Stimulated activated naive CD8-positive, alpha-beta T cell treated with anti-CD3 and anti-CD28 coated beads, Interleukin-15, Interleukin-2, amounts not matched to agents 100 ng/mL and 50 ng/mL, for 24 hours (primary cell): Measurements from ENCODE around the gene PITX1.

Experiments used
- H3K27ac Mint-ChIP-seq: one replicate; pipeline ENCODE4 v1.8.0; 2021; ENCODE audit warnings: mild to moderate bottlenecking, mixed read lengths
- H3K27me3 Mint-ChIP-seq: one replicate; pipeline ENCODE4 v1.8.0; 2021; ENCODE audit warnings: mixed read lengths
- H3K36me3 Mint-ChIP-seq: one replicate; pipeline ENCODE4 v1.8.0; 2021; ENCODE audit warnings: low read depth, mixed read lengths
- H3K4me1 Mint-ChIP-seq: one replicate; pipeline ENCODE4 v1.8.0; 2021; ENCODE audit warnings: low read depth, mixed read lengths
- H3K4me3 Mint-ChIP-seq: one replicate; pipeline ENCODE4 v1.8.0; 2021; ENCODE audit warnings: mild to moderate bottlenecking, mixed read lengths
- H3K9me3 Mint-ChIP-seq: one replicate; pipeline ENCODE4 v1.8.0; 2021; ENCODE audit warnings: mixed read lengths

PITX1 gene

GRCh38 chr5:135053989-135054388, 20.0 kb upstream of the PITX1 start:
- peaks cover 6% of the 10 kb centered on the region for H3K4me1 Mint-ChIP-seq
- H3K27me3 Mint-ChIP-seq, result peaks cover 51% of the 10 kb centered on the region
- no peak overlapping the region for H3K27ac Mint-ChIP-seq
- H3K36me3 Mint-ChIP-seq, result no peaks in the 10 kb centered on the region
- no peak overlapping the region for H3K4me3 Mint-ChIP-seq
- H3K9me3 Mint-ChIP-seq, result no peaks in the 10 kb centered on the region

GRCh38 chr5:135053278-135053677, 19.2 kb upstream of the PITX1 start:
- H3K9me3 Mint-ChIP-seq, result no peaks in the 10 kb centered on the region
- H3K27me3 Mint-ChIP-seq, result peaks cover 51% of the 10 kb centered on the region
- no peak overlapping the region for H3K4me3 Mint-ChIP-seq
- no peaks in the 10 kb centered on the region for H3K36me3 Mint-ChIP-seq
- no peak overlapping the region for H3K27ac Mint-ChIP-seq
- H3K4me1 Mint-ChIP-seq, result peaks cover 6% of the 10 kb centered on the region

- Mint-ChIP-seq H3K4me1 (peaks cover 6% of the 10 kb centered on the region), H3K4me3 (no peak overlapping the region), H3K27ac (no peak overlapping the region)
These were observed 18.6 kb upstream of the PITX1 start for GRCh38 chr5:135052511-135053145.

GRCh38 chr5:135051872-135052271, 17.8 kb upstream of the PITX1 start:
- no peak overlapping the region for H3K4me3 Mint-ChIP-seq
- H3K36me3 Mint-ChIP-seq, result no peaks in the 10 kb centered on the region
- H3K9me3 Mint-ChIP-seq, result no peaks in the 10 kb centered on the region
- peaks cover 6% of the 10 kb centered on the region for H3K4me1 Mint-ChIP-seq
- peaks cover 56% of the 10 kb centered on the region for H3K27me3 Mint-ChIP-seq
- H3K27ac Mint-ChIP-seq, result no peak overlapping the region

More at GRCh38 chr5:135052511-135053145, 18.6 kb upstream of the PITX1 start:
- no peaks in the 10 kb centered on the region for H3K9me3 Mint-ChIP-seq
- H3K27me3 Mint-ChIP-seq, result peaks cover 56% of the 10 kb centered on the region
- no peaks in the 10 kb centered on the region for H3K36me3 Mint-ChIP-seq

GRCh38 chr5:135051399-135051798, 17.4 kb upstream of the PITX1 start:
- Mint-ChIP-seq H3K4me3 (no peak overlapping the region), H3K4me1 (peaks cover 6% of the 10 kb centered on the region), H3K27me3 (peaks cover 51% of the 10 kb centered on the region), H3K9me3 (no peaks in the 10 kb centered on the region), H3K27ac (no peak overlapping the region), H3K36me3 (no peaks in the 10 kb centered on the region)

- Mint-ChIP-seq H3K27ac (no peak overlapping the region), H3K9me3 (no peaks in the 10 kb centered on the region), H3K27me3 (peaks cover 49% of the 10 kb centered on the region), H3K4me1 (peaks cover 6% of the 10 kb centered on the region), H3K36me3 (no peaks in the 10 kb centered on the region), H3K4me3 (no peak overlapping the region)
These were observed 16.3 kb upstream of the PITX1 start for GRCh38 chr5:135050244-135050767.

- no peak overlapping the region for H3K27ac Mint-ChIP-seq
- peaks cover 54% of the 10 kb centered on the region for H3K27me3 Mint-ChIP-seq
- no peaks in the 10 kb centered on the region for H3K9me3 Mint-ChIP-seq
- no peak overlapping the region for H3K4me3 Mint-ChIP-seq
- no peaks in the 10 kb centered on the region for H3K36me3 Mint-ChIP-seq
- peaks cover 6% of the 10 kb centered on the region for H3K4me1 Mint-ChIP-seq
These were observed 14.9 kb upstream of the PITX1 start for GRCh38 chr5:135048930-135049329.

- Mint-ChIP-seq H3K27ac (no peak overlapping the region), H3K4me1 (peaks cover 6% of the 10 kb centered on the region), H3K27me3 (peaks cover 55% of the 10 kb centered on the region), H3K4me3 (no peak overlapping the region), H3K36me3 (no peaks in the 10 kb centered on the region), H3K9me3 (no peaks in the 10 kb centered on the region)
These were observed 14.3 kb upstream of the PITX1 start for GRCh38 chr5:135048286-135048685.

GRCh38 chr5:135047347-135047695, 13.3 kb upstream of the PITX1 start:
- Mint-ChIP-seq H3K36me3 (no peaks in the 10 kb centered on the region), H3K4me3 (no peak overlapping the region), H3K4me1 (no peaks in the 10 kb centered on the region), H3K9me3 (no peaks in the 10 kb centered on the region), H3K27me3 (peaks cover 59% of the 10 kb centered on the region), H3K27ac (no peak overlapping the region)

GRCh38 chr5:135046661-135047346, 12.8 kb upstream of the PITX1 start:
- Mint-ChIP-seq H3K9me3 (no peaks in the 10 kb centered on the region), H3K27me3 (peaks cover 59% of the 10 kb centered on the region), H3K36me3 (no peaks in the 10 kb centered on the region), H3K4me3 (no peak overlapping the region), H3K27ac (no peak overlapping the region), H3K4me1 (no peaks in the 10 kb centered on the region)

- Mint-ChIP-seq H3K36me3 (no peaks in the 10 kb centered on the region), H3K4me3 (no peak overlapping the region), H3K27me3 (peaks cover 59% of the 10 kb centered on the region), H3K9me3 (no peaks in the 10 kb centered on the region), H3K4me1 (peaks cover under 1% of the 10 kb centered on the region), H3K27ac (no peak overlapping the region)
These were observed 11.5 kb upstream of the PITX1 start for GRCh38 chr5:135045488-135045887.

GRCh38 chr5:135042595-135042994, 8.6 kb upstream of the PITX1 start:
- Mint-ChIP-seq H3K4me1 (peaks cover 12% of the 10 kb centered on the region), H3K9me3 (no peaks in the 10 kb centered on the region), H3K27ac (no peak overlapping the region), H3K36me3 (no peaks in the 10 kb centered on the region), H3K27me3 (peaks cover 61% of the 10 kb centered on the region), H3K4me3 (no peak overlapping the region)

- Mint-ChIP-seq H3K4me3 (no peak overlapping the region), H3K9me3 (no peaks in the 10 kb centered on the region), H3K4me1 (peaks cover 12% of the 10 kb centered on the region), H3K36me3 (no peaks in the 10 kb centered on the region), H3K27me3 (peaks cover 70% of the 10 kb centered on the region), H3K27ac (no peak overlapping the region)
These were observed 7.7 kb upstream of the PITX1 start for GRCh38 chr5:135041726-135042125.

GRCh38 chr5:135041145-135041587, 7.1 kb upstream of the PITX1 start:
- Mint-ChIP-seq H3K9me3 (no peaks in the 10 kb centered on the region), H3K4me3 (no peak overlapping the region), H3K27ac (no peak overlapping the region), H3K36me3 (no peaks in the 10 kb centered on the region), H3K4me1 (peaks cover 12% of the 10 kb centered on the region), H3K27me3 (peaks cover 76% of the 10 kb centered on the region)

GRCh38 chr5:135040333-135041144, 6.5 kb upstream of the PITX1 start:
- no peaks in the 10 kb centered on the region for H3K9me3 Mint-ChIP-seq
- H3K4me3 Mint-ChIP-seq, result peak overlapping the region; percentile 23
- peaks cover 79% of the 10 kb centered on the region for H3K27me3 Mint-ChIP-seq

More at GRCh38 chr5:135040333-135041144, 6.5 kb upstream of the PITX1 start:
- Mint-ChIP-seq H3K36me3 (no peaks in the 10 kb centered on the region), H3K27ac (no peak overlapping the region), H3K4me1 (peaks cover 12% of the 10 kb centered on the region)
